Bronchial epithelial cell (primary cell): ENCODE data around the gene SIN3A. TPM values are rescaled to one million over a fixed set of nuclear protein-coding genes. Genes with fewer than 3 reads are reported as not detected.

Experiments
- DNase-seq: peaks from one replicate; pipeline ENCODE4 v3.0.0-alpha.2; 2010; ENCODE audit warnings: low read depth
- FAIRE-seq: peaks from 2 replicates; lab custom pipeline; 2011; peaks lifted over from hg19 to GRCh38; lab: Jason Lieb, UNC
- H3K27me3 ChIP-seq: 2 replicates; pipeline ENCODE4 v1.5.1; 2011; ENCODE audit warnings: low read length; ENCODE audit not compliant: control insufficient read depth, insufficient read depth
- H3K36me3 ChIP-seq: 2 replicates; pipeline ENCODE4 v1.5.1; 2011; ENCODE audit warnings: low read length; ENCODE audit not compliant: control insufficient read depth, insufficient read depth
- H3K4me3 ChIP-seq: 2 replicates; pipeline ENCODE4 v1.5.1; 2011; ENCODE audit warnings: mild to moderate bottlenecking, low read depth, low read length, control low read depth
- CTCF ChIP-seq: IDR thresholded peaks from 2 replicates; pipeline ENCODE4 v1.5.1; 2011; ENCODE audit warnings: mild to moderate bottlenecking, moderate library complexity, low read length, control low read depth, inconsistent platforms; ENCODE audit not compliant: insufficient read depth, severe bottlenecking
- total RNA-seq: library from RNA; depleted of rRNA; stranded (reverse); fragments of >200 nt; gene quantifications from 2 replicates; pipeline ENCODE4 v1.2.1, GENCODE V29; 2014

SIN3A gene
- total RNA-seq, 1 donor from 2014 or later = 11.6 TPM

- no peak for TF ChIP-seq CTCF
- FAIRE-seq = peak; percentile 7
These were observed 14.6 kb downstream of the SIN3A start for GRCh38 chr15:75436881-75437280.

GRCh38 chr15:75431682-75432081 is 19.8 kb downstream of the SIN3A start:
- FAIRE-seq (no peak), DNase-seq (no peak)
- no peak overlapping the region for H3K4me3 ChIP-seq
- H3K27me3 ChIP-seq = no peaks in the 10 kb centered on the region
- TF ChIP-seq CTCF = no peak
- H3K36me3 ChIP-seq = peaks cover 4% of the 10 kb centered on the region

More at GRCh38 chr15:75436881-75437280, 14.6 kb downstream of the SIN3A start:
- DNase-seq = peak; percentile 67
- H3K36me3 ChIP-seq = no peaks in the 10 kb centered on the region
- no peak overlapping the region for H3K4me3 ChIP-seq
- no peaks in the 10 kb centered on the region for H3K27me3 ChIP-seq

GRCh38 chr15:75431270-75431669 is 20.2 kb downstream of the SIN3A start:
- TF ChIP-seq CTCF = no peak
- Histone ChIP-seq H3K36me3 (peaks cover 4% of the 10 kb centered on the region), H3K4me3 (no peak overlapping the region)

GRCh38 chr15:75430259-75430658 is 21.2 kb downstream of the SIN3A start:
- DNase-seq = no peak
- Histone ChIP-seq H3K27me3 (no peaks in the 10 kb centered on the region), H3K4me3 (no peak overlapping the region), H3K36me3 (peaks cover 4% of the 10 kb centered on the region)
- FAIRE-seq = no peak
- TF ChIP-seq CTCF = no peak

More at GRCh38 chr15:75431270-75431669, 20.2 kb downstream of the SIN3A start:
- FAIRE-seq (no peak), DNase-seq (no peak)
- H3K27me3 ChIP-seq = no peaks in the 10 kb centered on the region

GRCh38 chr15:75428152-75428551 is 23.3 kb downstream of the SIN3A start:
- TF ChIP-seq CTCF = no peak
- Histone ChIP-seq H3K27me3 (no peaks in the 10 kb centered on the region), H3K36me3 (peaks cover 4% of the 10 kb centered on the region), H3K4me3 (no peak overlapping the region)
- DNase-seq (no peak), FAIRE-seq (no peak)

- DNase-seq (no peak), FAIRE-seq (no peak)
- Histone ChIP-seq H3K27me3 (no peaks in the 10 kb centered on the region), H3K36me3 (peaks cover 9% of the 10 kb centered on the region), H3K4me3 (no peak overlapping the region)
- TF ChIP-seq CTCF = no peak
These were observed 25.5 kb downstream of the SIN3A start for GRCh38 chr15:75425966-75426500.
